ENCODE data around the gene RNF130.

DNA sequence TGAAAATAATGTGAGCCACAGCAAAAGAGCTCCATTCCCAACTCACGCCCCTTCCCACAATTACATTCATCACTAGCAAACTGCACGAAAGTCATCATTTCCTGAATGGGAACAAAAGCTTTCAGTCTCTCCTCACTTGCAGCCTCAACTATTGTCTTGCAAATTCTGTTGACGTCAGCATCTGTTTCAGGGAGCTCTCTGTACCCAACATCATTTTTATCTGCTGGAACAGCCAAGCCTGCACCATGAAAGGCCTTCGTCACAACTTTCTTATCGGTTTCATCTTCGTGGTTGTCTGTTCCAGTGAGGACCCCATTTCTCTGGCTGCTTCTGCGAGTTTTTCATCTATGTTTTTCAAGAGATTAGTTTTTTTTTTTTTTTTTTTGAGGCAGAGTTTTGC is 14.3 kb upstream of the RNF130 start:
- TF ChIP-seq POLR2A (IDR thresholded peaks at IDR 0.05) (no peak), POLR2AphosphoS5 (IDR thresholded peaks at IDR 0.05) (no peak)
- TF ChIP-seq, protein P1, sequence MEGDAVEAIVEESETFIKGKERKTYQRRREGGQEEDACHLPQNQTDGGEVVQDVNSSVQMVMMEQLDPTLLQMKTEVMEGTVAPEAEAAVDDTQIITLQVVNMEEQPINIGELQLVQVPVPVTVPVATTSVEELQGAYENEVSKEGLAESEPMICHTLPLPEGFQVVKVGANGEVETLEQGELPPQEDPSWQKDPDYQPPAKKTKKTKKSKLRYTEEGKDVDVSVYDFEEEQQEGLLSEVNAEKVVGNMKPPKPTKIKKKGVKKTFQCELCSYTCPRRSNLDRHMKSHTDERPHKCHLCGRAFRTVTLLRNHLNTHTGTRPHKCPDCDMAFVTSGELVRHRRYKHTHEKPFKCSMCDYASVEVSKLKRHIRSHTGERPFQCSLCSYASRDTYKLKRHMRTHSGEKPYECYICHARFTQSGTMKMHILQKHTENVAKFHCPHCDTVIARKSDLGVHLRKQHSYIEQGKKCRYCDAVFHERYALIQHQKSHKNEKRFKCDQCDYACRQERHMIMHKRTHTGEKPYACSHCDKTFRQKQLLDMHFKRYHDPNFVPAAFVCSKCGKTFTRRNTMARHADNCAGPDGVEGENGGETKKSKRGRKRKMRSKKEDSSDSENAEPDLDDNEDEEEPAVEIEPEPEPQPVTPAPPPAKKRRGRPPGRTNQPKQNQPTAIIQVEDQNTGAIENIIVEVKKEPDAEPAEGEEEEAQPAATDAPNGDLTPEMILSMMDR (IDR thresholded peaks at IDR 0.05): no peak
